DMS114 treated with DMSO at 0.1 percent for 48 hours (cell line): ENCODE data around the gene CST11.
"Not testable (repeated sequence)": the region's sequence is repeated elsewhere in the genome, so short reads cannot be mapped to it uniquely, and the experiment has no call there.

Source experiments
- DNase-seq: peaks from one replicate; lab custom pipeline; 2025; ENCODE audit not compliant: unreplicated experiment; lab: John Stamatoyannopoulos, UW

CST11 gene

GRCh38 chr20:23452776-23453175 is at the start of gene CST11:
Gene CST11 (minus strand): TSS chr20:23452876. CDS start chr20:23452811, 65 bp downstream.
- no peak for DNase-seq

GRCh38 chr20:23501926-23502325 is 49.2 kb upstream of the CST11 start:
- DNase-seq = no peak

GRCh38 chr20:23497536-23497935 is 44.9 kb upstream of the CST11 start:
- DNase-seq = no peak

- DNase-seq = no peak
Measured at GRCh38 chr20:23493172-23493772, 40.6 kb upstream of the CST11 start.

- no peak for DNase-seq
Measured at GRCh38 chr20:23492292-23492691, 39.6 kb upstream of the CST11 start.

- no peak for DNase-seq
Measured at GRCh38 chr20:23490817-23491216, 38.1 kb upstream of the CST11 start, which contains the start of gene CST8. Gene CST8 (plus strand): TSS chr20:23491117. CDS start chr20:23491668, 551 bp downstream.

GRCh38 chr20:23488996-23489395 is 36.3 kb upstream of the CST11 start:
- no peak for DNase-seq

GRCh38 chr20:23488470-23488869 is 35.8 kb upstream of the CST11 start:
- DNase-seq = no peak

GRCh38 chr20:23484081-23484480 is 31.4 kb upstream of the CST11 start:
- no peak for DNase-seq

GRCh38 chr20:23482138-23482537 is 29.5 kb upstream of the CST11 start:
- DNase-seq = no peak

- no peak for DNase-seq
Measured at GRCh38 chr20:23479043-23479442, 26.4 kb upstream of the CST11 start.

- DNase-seq = no peak
Measured at GRCh38 chr20:23477223-23477622, 24.5 kb upstream of the CST11 start.

- DNase-seq = no peak
Measured at GRCh38 chr20:23476015-23476754, 23.5 kb upstream of the CST11 start.

- DNase-seq = no peak
Measured at GRCh38 chr20:23475395-23475794, 22.7 kb upstream of the CST11 start.

- DNase-seq = not testable (repeated sequence)
Measured at GRCh38 chr20:23473293-23473692, 20.6 kb upstream of the CST11 start.

- not testable (repeated sequence) for DNase-seq
Measured at GRCh38 chr20:23472306-23472705, 19.6 kb upstream of the CST11 start.

GRCh38 chr20:23466961-23467360 is 14.3 kb upstream of the CST11 start:
- not testable (repeated sequence) for DNase-seq

GRCh38 chr20:23461180-23461579 is 8.5 kb upstream of the CST11 start:
- no peak for DNase-seq

GRCh38 chr20:23459461-23460150 is 6.9 kb upstream of the CST11 start:
- DNase-seq = no peak

- DNase-seq = no peak
Measured at GRCh38 chr20:23456873-23457272, 4.2 kb upstream of the CST11 start.

- DNase-seq = no peak
Measured at GRCh38 chr20:23456409-23456808, 3.7 kb upstream of the CST11 start.

GRCh38 chr20:23455639-23456038 is 3.0 kb upstream of the CST11 start:
- DNase-seq = no peak
